Panc1 (cell line): Measurements from ENCODE around the gene NGF.

Source experiments
- POLR2AphosphoS5 ChIP-seq: IDR thresholded peaks from 2 replicates; pipeline ENCODE4 v1.6.1; 2012; ENCODE audit warnings: mild to moderate bottlenecking, low read depth, low read length, moderate library complexity
- SIN3A ChIP-seq: IDR thresholded peaks from 2 replicates; pipeline ENCODE4 v1.6.1; 2012; ENCODE audit warnings: low read depth, mild to moderate bottlenecking, low read length, moderate library complexity, borderline replicate concordance; ENCODE audit not compliant: insufficient read depth
- TCF7L2 ChIP-seq: IDR thresholded peaks from 2 replicates; pipeline ENCODE4 v1.6.1; 2011; ENCODE audit warnings: mild to moderate bottlenecking, low read depth, low read length, inconsistent platforms
- TF ChIP-seq, protein P1 (sequence below), 2 experiments: IDR thresholded peaks; 2 replicates each; pipeline ENCODE4 v1.6.1; 2011 to 2012; ENCODE audit warnings: low read depth in 2 of 2, control low read depth in 1 of 2, low read length in 1 of 2, mild to moderate bottlenecking in 1 of 2, moderate library complexity in 1 of 2; ENCODE audit not compliant: insufficient read depth in 1 of 2
- TF ChIP-seq, protein P2 (sequence below): fragments of 450-650 bp; IDR thresholded peaks from 2 replicates; pipeline ENCODE4 v1.5.1; 2017; ENCODE audit warnings: mild to moderate bottlenecking

DNA sequence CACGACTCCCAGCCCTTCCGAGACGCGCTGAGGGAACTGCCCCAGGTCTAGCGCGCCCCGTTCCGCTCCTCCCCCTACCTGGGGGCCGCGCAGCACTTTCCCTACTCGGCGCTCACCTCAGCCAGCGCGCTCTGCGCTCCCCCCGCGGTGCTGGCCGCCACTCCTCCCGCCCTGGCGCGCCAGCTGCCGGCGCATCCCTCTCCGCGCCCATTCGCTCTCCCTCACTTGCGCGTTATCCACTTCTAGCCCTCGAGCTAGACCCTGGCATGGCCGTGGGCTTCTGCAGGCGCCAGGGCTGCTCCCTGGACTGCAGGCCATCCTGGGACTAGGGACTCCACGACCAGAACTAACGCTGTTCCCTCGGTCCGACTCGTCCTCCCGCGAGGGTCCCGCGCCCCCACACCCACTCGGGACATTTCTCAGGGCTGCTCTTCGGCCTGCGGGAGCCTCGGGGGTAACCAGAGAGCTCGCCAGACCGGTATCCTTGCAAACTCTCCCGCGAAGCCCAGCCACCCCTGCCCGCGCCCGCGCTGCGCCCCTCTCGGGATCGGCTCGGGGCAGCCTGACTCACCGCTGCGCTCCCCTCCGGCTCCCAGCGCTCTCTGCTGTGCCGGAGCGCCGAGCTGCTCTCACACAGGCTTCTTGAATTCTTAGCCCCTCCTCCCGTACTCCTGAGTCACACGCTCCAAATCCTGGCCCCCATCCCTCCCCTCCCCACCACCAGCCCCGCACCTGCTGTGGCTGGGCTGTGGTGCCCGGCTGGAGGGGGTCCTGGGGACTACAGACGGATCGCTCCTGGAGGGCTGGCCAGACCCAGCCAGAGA is at the start of gene NGF:
- TF ChIP-seq, protein P1, sequence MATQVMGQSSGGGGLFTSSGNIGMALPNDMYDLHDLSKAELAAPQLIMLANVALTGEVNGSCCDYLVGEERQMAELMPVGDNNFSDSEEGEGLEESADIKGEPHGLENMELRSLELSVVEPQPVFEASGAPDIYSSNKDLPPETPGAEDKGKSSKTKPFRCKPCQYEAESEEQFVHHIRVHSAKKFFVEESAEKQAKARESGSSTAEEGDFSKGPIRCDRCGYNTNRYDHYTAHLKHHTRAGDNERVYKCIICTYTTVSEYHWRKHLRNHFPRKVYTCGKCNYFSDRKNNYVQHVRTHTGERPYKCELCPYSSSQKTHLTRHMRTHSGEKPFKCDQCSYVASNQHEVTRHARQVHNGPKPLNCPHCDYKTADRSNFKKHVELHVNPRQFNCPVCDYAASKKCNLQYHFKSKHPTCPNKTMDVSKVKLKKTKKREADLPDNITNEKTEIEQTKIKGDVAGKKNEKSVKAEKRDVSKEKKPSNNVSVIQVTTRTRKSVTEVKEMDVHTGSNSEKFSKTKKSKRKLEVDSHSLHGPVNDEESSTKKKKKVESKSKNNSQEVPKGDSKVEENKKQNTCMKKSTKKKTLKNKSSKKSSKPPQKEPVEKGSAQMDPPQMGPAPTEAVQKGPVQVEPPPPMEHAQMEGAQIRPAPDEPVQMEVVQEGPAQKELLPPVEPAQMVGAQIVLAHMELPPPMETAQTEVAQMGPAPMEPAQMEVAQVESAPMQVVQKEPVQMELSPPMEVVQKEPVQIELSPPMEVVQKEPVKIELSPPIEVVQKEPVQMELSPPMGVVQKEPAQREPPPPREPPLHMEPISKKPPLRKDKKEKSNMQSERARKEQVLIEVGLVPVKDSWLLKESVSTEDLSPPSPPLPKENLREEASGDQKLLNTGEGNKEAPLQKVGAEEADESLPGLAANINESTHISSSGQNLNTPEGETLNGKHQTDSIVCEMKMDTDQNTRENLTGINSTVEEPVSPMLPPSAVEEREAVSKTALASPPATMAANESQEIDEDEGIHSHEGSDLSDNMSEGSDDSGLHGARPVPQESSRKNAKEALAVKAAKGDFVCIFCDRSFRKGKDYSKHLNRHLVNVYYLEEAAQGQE (IDR thresholded peaks at IDR 0.05; ENCODE audit: insufficient read depth in 1 of 2, low read depth in 2 of 2, low read length in 1 of 2): no peak
- TF ChIP-seq TCF7L2 (no peak), POLR2AphosphoS5 (no peak), SIN3A (no peak)
- TF ChIP-seq, protein P2, sequence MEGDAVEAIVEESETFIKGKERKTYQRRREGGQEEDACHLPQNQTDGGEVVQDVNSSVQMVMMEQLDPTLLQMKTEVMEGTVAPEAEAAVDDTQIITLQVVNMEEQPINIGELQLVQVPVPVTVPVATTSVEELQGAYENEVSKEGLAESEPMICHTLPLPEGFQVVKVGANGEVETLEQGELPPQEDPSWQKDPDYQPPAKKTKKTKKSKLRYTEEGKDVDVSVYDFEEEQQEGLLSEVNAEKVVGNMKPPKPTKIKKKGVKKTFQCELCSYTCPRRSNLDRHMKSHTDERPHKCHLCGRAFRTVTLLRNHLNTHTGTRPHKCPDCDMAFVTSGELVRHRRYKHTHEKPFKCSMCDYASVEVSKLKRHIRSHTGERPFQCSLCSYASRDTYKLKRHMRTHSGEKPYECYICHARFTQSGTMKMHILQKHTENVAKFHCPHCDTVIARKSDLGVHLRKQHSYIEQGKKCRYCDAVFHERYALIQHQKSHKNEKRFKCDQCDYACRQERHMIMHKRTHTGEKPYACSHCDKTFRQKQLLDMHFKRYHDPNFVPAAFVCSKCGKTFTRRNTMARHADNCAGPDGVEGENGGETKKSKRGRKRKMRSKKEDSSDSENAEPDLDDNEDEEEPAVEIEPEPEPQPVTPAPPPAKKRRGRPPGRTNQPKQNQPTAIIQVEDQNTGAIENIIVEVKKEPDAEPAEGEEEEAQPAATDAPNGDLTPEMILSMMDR: no peak
